GM13976 (cell line): ENCODE measurements around the gene B3GALNT2.
A peak's percentile ranks its signal among the peaks of the same experiment; 100 is the strongest.

Experiments
- DNase-seq: peaks from one replicate; pipeline ENCODE4 v3.0.0; 2012; ENCODE audit warnings: low spot score
- in situ Hi-C: fragments of 300-500 bp; cut with MboI; formaldehyde crosslinking; loops from one replicate; pipeline ENCODE4 v1.12.0; 2022; ENCODE audit warnings: low sequenced_read_pairs, mixed read lengths, inconsistent platforms; ENCODE audit not compliant: unreplicated experiment
- TF ChIP-seq, protein P1 (sequence below): IDR thresholded peaks from 2 replicates; pipeline ENCODE4 v1.5.1; 2012; ENCODE audit warnings: borderline replicate concordance, mild to moderate bottlenecking; ENCODE audit not compliant: insufficient read depth; ENCODE audit errors: extremely low read depth, missing control alignments, control extremely low read depth

B3GALNT2 gene

DNA sequence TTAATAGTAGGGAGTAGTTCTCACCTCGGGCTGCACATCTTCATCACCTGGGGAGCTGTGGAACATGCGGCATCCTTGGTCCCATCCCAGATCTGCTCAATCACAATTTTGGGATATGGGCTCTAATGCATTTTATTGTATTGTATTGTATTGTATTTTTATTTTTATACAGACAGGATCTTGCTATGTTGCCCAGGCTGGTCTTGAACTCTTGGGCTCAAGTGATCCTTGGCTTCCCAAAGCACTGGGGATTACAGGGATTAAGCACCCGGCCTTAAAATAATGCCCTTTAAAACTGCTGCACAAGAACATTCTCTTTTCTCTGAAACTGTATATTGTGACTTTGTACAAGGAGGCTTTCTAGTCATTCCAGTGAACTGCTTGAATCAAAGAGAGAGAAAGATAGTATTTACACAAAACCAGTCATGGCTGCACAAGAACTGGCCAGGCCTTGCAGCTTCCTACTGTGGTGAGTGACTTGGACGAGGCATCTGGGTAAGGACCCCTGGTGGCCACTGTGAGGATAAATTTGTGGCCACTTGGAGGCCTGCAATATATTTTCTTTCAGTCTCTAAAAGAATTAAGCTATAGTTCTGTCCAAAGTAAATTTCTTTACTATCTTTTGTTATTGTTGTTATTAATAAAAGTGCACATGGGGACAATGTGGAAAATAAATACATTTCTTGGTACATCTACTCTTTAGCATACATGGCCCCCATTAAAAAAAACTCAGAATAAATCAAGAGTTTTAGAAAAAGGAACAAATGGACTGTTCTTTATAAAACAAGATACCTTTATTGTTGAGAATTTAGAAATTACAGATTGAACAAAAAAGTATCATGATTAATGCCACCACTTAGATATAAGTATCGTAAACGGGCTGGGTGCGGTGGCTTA is 89.0 kb downstream of the B3GALNT2 start:
- TF ChIP-seq, protein P1, sequence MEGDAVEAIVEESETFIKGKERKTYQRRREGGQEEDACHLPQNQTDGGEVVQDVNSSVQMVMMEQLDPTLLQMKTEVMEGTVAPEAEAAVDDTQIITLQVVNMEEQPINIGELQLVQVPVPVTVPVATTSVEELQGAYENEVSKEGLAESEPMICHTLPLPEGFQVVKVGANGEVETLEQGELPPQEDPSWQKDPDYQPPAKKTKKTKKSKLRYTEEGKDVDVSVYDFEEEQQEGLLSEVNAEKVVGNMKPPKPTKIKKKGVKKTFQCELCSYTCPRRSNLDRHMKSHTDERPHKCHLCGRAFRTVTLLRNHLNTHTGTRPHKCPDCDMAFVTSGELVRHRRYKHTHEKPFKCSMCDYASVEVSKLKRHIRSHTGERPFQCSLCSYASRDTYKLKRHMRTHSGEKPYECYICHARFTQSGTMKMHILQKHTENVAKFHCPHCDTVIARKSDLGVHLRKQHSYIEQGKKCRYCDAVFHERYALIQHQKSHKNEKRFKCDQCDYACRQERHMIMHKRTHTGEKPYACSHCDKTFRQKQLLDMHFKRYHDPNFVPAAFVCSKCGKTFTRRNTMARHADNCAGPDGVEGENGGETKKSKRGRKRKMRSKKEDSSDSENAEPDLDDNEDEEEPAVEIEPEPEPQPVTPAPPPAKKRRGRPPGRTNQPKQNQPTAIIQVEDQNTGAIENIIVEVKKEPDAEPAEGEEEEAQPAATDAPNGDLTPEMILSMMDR = peak; percentile 54
- in situ Hi-C loops = loop anchor here (10.0 to 25.0 kb wide), 3 partner anchors 170 to 928 kb away; partner anchors contain the start of gene TARBP1
- DNase-seq = peak; percentile 71

DNA sequence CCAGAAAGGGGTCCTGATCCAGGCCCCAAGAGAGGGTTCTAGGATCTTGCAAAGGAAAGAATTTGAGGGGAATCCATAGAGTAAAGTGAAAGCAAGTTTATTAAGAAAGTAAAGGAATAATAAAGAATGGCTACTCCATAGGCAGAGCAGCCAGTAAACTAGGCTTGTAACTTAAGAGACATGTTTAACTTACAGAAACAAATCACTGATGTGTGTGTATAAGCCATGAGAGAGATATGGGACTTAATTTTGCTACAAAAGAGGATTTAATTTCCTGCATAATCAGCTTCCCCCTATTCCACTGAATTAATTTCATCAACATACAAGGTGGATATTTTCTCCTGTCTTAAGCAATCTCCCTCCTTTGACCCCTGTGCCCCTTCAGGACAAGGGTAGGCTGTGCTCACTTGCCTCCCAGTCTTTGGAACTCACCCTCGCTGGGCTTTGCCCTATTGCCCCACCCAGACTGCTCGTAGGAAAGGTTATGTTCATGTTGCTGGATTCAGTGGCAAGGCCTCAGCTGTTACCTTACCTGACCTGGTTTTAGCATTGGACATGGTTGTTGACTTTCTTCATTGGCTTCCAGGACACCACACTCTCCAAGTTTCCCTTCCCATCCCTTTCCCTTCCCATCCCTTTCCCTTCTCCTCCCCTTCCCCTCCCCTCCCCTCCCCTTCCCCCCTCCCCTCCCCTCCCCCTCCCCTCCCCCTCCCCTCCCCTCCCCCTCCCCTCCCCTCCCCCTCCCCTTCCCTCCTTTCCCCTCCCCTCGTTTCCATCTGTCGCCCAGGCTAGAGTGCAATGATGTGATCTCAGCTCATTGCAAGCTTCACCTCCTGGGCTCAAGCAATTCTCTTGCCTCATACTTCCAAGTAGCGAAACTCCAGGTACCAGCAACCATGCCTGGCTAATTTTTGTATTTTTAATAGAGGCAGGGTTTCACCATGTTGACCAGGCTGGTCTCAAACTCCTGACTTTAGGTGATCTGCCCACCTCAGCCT is 92.5 kb downstream of the B3GALNT2 start:
- TF ChIP-seq, protein P1 = no peak
- in situ Hi-C loops = loop anchor here (10.0 to 25.0 kb wide), 3 partner anchors 167 to 924 kb away; partner anchors contain the start of gene TARBP1
- no peak for DNase-seq

DNA sequence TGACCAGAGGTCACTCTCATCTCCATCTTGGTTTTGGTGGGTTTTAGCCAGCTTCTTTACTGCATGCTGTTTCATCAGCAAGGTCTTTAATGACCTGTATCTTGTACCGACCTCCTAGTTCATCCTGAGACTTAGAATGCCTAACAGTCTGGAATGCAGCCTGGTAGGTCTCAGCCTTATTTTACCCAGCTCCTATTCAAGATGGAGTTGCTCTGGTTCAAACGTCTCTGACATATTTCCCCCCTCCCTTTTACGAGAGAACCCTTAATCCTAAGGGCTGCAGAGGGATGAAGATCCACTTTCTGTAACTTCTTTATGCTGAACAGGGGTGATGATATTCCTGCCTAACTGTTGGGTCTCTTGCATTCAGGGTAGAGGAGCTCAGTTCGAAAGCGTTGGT is 93.8 kb downstream of the B3GALNT2 start:
- TF ChIP-seq, protein P1 = no peak
- in situ Hi-C loops = loop anchor here (10.0 to 25.0 kb wide), 3 partner anchors 166 to 923 kb away; partner anchors contain the start of gene TARBP1
- DNase-seq = no peak

DNA sequence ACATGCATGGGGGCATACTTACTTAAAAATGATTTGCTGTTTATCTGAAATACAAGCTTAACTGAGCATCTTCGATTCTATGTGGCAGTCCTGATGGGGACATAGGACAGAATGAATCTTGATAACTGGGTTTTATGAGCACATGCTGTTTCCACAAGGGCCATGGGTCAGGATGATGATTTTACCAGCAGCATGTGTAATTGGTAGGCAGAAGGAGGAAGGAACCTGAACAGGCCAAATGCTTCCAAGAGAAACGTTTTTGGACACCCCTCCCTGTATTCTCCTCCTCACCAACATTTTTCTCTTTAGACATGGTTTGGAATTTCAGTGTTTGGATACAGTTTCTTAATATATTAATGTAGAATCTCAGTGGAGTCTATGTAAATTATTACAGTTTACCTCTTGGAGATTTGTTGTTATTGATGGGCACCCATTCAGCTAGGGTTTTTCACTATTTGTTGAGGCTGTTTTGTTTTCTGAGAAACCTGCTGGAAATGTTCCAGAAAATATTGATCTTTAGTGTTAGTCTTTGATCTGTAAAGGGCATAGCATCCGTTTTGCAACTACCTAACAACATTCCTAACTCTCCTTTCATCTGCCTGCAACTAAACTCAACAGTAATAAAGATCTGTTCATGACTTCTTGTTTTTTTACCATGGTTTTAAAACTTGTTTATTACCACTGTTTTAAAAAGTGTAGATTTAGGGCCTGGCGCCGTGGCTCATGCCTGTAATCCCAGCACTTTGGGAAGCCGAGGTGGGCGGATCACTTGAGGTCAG is 95.0 kb downstream of the B3GALNT2 start:
- DNase-seq = no peak
- in situ Hi-C loops = loop anchor here (25.0 kb wide), 1 partner anchor 922 kb away; the partner anchor contains the start of gene TARBP1
- TF ChIP-seq, protein P1 = no peak

DNA sequence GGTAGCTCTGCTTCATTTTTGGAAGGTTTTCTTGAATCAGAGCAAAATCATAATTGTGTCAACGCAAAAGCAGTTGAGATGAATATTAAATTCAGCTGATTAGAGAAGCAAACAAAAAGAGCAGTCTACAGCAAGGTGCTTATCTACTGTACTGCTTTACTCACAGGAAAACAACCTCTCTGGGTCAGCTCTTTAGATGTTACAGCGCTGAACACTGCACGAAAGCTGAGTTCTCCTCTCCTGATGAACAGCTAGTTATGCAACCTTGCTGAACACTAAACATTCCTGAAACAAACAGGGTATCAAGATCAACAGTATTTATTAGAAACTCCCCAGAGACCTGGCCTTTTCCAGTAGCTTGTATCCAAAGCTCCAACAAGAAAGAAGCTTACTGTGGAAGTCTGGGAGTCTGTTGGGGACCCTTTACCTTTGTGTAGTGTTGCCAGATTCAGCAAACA is 95.7 kb downstream of the B3GALNT2 start:
- in situ Hi-C loops = loop anchor here (25.0 kb wide), 1 partner anchor 921 kb away; the partner anchor contains the start of gene TARBP1
- DNase-seq = no peak
- TF ChIP-seq, protein P1 = no peak

DNA sequence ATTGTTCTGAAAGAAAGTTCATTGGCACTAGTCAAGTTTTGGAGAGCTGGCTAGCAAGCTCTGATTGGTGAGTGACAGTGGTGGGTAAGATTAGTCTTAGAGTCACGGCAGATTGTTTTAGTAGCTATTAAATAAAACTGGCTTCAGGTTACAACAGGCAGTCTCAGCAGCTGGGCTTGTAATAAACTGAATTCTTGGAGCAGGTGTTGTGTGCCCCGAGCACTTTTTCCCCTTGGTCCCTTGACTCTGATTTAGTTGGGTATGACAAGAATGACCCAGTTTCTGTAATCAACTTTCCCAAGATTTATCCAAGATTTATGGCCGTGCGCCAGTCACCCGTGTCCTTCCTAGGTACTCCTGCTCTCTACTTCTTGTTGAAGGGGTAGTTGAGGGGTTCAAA is 96.8 kb downstream of the B3GALNT2 start:
- no peak for DNase-seq
- in situ Hi-C loops = loop anchor here (25.0 kb wide), 1 partner anchor 920 kb away; the partner anchor contains the start of gene TARBP1
- TF ChIP-seq, protein P1 = no peak
